ENCODE measurements around the gene ZNF484. TPM values are rescaled to one million over a fixed set of nuclear protein-coding genes. Genes with fewer than 3 reads are reported as not detected.

ZNF484 gene
- total RNA-seq, 1 experiment from 2014 or later, result 4.8 TPM

Other genes starting within 250 kb of the ZNF484 start
- gene IPPK, start 207.9 kb downstream of the ZNF484 start, total RNA-seq (2014; rRNA removed; shearing (Covaris generic)), result 6.1 and 12.8 TPM in 2 replicates
- gene BICD2, start 113.2 kb downstream of the ZNF484 start, total RNA-seq (2014; rRNA removed; shearing (Covaris generic)), result 18.3 and 24.3 TPM in 2 replicates
- not detected in 2 replicates for gene FGD3, start 69.5 kb upstream of the ZNF484 start, total RNA-seq (2014; rRNA removed; shearing (Covaris generic))
- not detected in 2 replicates for gene SUSD3, start 180.7 kb upstream of the ZNF484 start, total RNA-seq (2014; rRNA removed; shearing (Covaris generic))
- gene CARD19, start 218.2 kb upstream of the ZNF484 start, total RNA-seq (2014; rRNA removed; shearing (Covaris generic)), result 63.3 and 72.3 TPM in 2 replicates

Measured in H4 (cell line).